GM18517 (cell line): ENCODE measurements around the gene CFAP45.
"Not testable (repeated sequence)": the region's sequence is repeated elsewhere in the genome, so short reads cannot be mapped to it uniquely, and the experiment has no call there.

Source experiments
- ATAC-seq: cut with Tn5 transposase; IDR thresholded peaks from one replicate; pipeline ENCODE4 v1.9.1; 2021; ENCODE audit warnings: mild to moderate bottlenecking, moderate library complexity; ENCODE audit not compliant: unreplicated experiment

CFAP45 gene

DNA sequence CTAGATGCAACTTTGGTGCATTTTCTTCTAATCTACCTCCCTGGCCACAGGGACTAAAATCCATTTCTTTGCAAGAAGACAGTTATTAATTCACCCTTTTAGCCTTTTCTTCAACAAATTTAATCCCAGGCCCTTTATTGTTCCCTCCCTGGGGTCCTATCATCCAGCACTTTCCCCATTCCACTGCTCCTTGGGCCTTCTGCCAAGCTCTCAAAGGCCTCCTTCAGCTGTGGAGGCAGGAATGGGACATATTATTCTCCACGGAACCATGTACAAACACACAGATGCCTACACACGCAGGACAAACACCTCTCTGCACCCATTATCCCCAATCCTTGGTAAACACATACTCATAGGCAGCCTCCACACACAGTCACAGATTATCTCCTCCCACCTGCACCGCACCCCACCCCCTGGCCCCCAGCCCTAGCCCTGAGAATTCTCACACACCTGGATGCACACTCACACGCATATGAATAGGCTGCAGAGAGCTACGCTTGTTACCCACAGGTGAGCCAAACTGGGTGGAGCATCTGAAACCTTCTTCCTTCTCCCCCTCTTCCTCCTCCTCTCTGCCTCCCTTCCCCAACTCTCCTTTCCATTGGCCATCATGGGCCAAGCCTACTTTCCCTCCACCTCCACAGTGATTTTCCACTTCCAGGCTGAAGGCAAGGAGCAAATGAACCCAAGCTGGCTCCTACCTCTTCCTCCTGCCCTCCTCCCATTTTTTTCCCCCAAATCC is 13.7 kb upstream of the CFAP45 start:
- ATAC-seq = no peak

DNA sequence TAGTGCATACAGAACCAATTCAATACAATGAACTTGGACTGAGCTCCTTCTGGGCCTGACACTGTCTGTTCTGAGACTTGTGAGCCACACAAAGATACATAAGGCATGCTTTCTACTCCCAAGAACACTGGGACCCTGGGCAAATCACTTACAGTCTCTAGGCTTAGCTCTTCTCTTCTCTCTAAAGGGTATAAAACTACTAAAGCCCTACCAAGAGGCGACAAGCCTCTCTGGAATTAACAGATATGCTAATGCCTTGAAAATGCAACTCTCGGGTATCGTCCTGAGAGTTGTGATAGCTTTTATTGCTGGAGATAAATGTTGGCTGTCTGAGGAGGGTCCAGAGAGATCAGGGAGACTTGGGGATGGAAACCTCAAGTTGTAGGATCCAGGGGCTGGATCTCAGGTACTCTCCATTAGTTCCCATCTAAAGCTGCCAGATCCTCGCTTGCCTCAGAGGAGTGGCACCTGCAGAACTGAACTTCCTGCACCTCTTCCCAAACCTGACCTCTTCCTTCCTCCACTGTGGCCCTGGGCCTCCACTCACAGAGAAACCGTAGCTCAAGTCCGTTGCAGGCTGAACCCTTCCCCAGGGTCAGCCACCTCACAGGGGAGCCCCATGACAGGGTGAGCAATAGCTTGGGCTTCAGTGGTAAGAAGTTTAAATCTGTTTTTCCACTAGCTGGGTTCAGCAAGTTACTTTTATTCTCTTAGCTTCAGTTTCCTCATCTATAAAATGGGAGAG is 11.5 kb upstream of the CFAP45 start:
- ATAC-seq = no peak

DNA sequence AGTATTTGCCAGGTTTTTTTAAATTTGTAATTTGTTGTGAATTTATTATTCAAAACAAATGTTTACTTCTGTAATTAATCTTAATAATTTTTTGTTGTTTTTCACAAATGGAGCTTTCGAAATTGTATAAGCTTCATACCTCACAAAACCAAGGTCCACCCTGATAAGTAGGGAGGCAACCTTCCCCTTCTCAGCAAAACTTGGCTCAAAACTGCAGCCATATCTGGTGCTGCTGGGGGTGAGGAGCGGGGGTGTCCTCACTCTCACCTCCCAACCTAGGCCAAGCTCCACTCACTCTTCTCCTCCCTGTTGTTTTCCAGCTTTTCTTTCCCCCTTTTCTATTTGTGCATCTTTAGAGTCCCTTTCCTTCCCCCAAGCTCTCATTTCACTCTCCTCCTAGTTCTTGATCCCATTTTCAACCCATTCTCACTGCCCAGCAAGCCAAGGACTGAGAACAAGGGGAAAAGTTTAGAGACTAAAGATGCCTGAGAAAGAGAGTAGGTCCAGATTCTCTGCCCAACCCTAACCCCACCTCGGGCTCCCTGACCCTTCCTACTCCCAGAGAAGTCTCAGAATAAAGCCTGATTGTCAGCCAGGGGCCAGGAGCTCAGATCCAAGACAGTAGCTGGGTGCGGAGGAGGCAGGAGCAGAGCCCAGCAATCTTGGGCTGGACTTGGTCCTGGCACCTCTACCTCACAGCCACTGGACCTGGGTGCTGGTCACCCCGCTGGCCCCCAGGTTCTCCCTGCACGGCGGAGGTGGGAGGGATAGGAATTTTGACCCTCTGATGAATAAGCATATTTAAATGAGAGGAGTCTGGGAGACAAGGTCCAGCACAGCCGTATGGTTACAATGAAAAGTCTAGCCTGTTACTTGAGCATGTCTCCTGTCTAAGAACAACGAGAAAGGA is 8.3 kb upstream of the CFAP45 start:
- no peak for ATAC-seq

DNA sequence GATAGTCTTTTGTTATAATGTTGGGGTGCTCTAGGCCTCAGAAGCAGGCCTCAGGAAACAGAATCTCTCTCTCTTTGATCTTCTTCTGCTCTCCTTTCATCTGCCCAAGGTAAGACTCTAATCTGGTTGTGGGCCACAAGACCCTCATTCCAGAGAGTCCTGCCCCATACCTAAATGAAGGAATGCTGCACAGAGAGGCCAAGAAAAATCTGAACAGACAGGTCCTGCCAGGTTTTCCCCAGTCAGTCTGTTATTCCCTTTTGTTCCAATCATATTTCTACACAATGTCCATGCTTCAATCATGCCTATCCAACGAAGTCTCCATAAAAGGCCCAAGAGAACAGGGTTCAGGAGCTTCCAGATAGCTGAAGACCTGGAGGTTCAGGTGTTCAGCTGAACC is 7.0 kb upstream of the CFAP45 start:
- no peak for ATAC-seq

DNA sequence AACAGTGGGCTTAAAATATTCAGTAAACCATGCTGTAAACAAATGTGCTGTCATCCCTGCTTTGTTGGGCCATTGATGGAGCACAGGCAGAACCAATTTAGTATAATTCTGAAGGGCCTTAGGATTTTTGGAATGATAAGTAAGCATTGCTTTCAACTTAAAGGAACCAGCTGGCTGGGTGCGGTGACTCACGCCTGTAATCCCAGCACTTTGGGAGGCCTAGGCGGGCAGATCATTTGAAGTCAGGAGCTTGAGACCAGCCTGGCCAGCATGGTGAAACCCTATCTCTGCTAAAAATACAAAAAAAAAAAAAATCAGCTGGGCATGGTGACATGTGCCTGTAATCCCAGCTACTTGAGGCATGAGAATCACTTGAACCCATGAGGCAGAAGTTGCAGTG is 4.1 kb upstream of the CFAP45 start:
- not testable (repeated sequence) for ATAC-seq

DNA sequence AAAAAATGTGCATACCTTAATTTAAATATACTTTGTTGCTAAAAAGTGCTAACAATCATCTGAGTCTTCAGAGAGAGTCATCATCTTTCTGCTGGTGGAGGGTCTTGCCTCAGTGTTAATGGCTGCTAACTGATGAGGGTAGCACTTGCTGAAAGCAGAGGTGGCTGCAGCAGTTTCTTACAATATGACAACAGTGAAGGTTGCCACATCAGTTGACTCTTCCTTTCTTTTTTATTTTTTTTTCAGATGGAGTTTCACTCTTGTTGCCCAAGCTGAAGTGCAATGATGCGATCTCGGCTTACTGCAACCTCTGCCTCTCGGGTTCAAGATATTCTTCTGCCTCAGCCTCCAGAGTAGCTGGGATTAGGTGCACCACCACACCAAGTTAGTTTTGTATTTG is 2.6 kb upstream of the CFAP45 start:
- ATAC-seq = no peak

DNA sequence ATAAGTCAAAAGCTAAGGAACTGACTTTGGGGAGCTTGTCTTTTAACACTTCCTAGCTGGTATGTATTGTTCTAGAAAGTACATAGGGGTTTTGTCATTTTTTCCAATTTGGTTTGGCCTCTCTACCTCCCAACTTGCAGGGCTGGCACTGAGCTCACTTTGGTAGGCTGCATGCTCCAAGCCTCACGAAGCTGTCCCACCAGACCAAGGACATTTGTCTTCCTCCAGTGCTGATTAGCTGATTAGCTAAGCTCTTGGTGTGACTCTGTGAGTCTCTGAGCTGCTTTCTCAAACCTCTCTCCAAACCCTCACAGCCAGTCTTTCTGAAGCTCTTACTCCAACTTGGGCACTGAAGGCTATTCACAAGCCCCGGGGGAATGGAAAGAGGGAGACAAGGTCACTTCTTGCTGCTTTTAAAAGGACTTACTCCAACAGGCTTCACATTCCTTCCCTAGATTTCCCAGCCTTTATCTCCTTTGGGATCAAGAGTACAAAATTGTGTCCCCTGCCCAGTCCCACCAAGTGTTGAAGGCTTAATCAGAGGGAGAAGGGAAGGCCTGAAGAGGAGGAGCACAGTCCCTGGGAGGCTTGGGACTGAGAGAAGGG is 893 bp upstream of the CFAP45 start:
- ATAC-seq = no peak

DNA sequence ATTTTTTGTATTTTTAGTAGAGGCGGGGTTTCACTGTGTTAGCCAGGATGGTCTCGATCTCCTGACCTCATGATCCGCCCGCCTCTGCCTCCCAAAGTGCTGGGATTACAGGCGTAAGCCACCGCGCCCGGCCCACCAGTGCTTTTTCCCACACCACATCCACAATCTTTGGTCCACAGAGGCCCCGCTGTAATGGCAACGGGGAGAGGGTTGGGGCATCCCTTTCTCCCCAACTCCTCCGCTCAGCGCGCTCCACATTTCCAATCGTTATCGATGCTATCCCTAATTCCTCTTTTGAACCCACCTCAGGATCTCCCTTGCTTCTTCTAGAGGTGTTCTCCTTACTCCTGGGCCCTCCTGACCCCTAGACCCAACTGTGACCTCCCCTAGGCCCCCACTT is 331 bp downstream of the CFAP45 start:
- not testable (repeated sequence) for ATAC-seq

DNA sequence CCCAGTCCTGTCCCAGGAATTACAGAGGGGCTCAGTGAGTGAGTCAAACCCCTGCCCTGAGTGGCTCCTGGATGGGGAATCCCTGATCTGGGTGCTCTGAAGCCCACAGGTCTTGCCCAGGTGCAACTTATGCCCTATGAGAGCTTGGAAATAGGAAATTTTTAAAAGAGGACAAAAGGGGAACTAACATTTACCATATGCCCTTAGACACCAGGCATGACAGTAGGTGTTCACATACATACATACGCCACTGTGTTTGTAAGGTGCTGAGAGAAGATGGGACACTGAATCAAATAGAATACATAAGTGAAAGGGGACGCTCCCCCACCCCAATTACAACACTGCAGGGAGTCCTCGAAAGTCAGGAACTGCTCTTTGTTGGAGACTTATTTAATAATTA is 1.4 kb downstream of the CFAP45 start:
- no peak for ATAC-seq

DNA sequence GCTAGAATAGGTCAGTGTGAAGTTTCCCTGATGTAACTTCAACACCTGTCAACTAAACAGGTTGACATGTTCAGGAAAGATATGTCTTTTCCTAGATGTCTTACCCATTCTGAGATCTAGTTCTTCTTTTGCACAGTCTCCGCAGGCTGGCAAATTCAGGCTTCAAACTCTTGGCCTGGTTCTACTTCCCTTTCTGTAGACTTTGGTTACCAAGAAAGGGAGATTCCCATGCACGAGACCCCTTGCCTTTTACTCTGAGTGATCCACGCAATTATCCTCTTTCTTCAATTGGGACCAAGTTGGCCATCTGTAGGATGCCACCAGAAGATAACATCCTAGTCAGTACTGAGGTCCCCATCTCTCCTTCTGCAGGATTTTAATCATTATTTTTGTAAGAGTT is 2.0 kb downstream of the CFAP45 start:
- no peak for ATAC-seq

DNA sequence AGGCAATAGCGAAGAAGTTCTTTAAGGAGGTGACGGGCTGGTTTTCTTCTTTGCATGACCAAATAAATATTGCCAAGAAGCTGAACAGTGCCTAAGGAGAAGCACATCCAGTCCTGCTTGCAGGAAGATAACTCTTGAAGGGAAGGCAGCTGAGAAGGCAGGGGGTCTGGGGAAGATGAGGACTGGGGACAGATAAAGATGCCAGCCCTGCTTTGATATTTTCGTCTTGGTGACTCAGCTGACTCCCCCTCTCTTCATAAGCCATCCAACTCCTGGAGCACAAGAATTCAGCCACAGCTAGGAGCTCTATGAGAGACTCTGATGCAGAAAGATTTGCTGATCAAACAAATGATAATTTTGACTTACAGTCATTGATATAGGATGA is 3.4 kb downstream of the CFAP45 start:
- no peak for ATAC-seq

DNA sequence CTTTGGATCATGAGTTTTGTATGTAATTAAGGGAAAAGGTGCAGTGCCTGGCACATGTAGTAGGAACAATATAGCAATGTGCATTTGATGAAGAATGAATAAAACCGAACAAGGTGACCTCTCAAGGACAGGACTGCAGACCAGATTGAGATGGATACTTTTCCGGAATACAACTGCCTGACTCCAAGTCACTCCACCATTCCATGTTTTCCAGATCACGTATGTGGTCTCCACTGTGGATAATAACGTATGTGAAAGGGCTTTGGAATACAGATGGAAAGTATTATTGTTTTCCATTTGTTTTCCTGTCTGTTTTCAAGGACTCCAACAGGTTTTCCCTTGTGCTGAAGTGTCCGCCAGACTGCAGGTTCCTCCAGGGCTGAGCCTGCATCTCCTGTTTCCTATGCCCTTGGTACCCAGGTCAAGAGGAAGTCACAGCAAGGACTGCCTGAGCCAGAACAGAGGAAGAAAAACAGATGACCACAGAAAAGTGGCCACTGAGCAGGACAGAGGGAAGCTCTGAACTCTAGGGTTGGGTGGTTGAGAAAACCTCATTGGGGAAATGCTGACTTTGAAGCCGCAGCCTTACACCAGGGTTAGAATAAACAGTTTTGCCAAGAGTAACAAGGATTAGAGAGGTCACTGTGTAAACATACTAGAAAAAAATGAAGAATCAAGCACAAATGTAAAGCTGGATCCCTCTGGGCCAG is 4.0 kb downstream of the CFAP45 start:
- ATAC-seq = no peak

DNA sequence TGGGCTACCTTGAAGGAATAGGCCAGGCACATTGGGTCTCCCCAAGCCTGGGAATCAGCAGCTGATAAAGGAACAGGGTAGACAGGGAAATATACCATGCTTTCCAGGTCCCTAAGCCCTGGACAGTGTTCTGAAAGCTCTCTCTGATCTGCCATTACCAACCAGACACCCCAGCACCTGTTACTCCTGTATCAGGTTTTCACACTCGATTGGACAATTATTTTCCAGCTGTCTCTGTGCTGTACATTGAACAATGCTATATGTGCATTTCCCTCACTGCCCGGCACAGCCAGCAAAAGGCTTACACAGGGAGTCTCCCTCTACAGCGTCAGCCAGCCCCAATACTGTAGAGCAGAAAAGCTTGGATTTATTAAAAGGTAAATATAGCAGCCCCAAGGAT is 4.7 kb downstream of the CFAP45 start:
- ATAC-seq = no peak

DNA sequence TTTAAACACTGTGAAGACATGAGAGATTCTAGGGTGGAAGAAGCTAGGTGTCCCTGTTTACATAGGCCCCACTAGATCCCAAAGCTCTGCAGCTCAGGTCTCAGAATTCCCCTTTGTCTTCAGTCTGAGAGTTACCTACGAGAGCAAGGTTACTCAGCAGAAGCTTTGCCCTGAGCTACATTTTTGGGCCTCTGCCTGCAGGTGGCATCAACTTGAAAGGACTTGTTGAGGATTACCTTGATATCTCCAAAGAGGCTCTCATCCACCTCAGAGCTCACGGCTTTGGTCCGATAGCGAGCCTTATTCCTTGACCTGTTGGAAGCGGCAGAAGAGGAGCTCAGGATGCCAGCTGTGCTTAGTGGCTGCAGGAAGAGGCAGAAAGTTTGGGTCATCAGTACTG is 7.0 kb downstream of the CFAP45 start:
- ATAC-seq = no peak

DNA sequence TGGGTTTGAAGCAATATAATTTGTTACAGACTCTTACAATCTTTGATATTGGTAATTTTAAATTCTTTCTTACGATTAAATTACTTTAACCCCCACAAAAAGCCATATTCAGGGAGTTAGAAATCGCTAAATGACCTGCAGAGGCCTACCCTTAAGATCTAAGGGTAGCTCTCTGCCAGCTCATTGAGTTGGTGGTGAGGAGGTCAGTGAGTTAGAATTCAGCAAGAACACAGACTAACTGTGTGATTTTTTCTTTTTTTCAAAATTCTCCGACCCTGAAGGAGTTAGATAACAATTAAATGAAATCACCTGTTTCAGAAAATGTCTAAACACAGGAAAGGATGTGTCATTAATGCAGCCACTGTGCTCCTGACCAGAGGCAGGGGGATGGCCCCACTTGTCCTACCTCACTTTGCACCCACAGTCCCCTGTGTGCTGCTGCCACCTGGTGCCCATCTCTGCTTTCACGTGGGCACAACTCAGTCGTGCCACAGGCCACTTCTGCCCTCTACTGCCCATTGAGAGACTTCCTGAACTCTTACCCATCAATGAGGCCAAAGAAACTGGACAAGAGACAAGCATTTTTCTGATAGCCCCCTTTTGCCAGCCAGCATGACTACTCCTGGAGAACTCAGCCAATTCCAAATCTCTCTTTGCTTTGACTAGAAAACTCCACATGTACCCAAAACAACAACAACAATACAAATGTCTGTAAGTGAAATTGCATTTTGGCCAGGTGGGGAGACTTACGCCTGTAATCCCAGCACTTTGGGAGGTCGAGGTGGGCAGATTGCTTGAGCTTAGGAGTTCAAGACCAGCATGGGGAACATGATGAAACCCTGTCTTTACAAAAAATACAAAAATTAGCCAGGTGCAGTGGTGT is 8.4 kb downstream of the CFAP45 start:
- peak; percentile 65 for ATAC-seq

DNA sequence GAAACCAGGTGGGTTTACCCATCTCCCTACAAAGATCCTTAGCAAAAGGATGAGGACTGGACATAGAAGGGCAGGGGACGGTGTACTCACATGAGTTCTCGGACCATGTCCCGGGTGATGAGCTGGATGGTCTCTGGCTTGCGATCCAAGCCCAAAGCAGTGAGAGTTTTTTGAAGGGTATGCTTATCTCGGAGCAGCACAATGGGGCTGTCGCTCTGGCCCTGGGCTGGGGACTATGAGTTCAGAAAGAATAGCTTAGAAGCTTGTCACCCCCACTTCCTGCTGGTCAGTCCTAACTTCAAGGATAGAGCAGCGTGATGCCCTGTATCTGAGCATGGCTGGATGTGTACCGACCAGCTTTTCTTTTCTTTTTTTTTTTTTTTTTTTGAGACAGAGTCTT is 9.6 kb downstream of the CFAP45 start:
- ATAC-seq = no peak

DNA sequence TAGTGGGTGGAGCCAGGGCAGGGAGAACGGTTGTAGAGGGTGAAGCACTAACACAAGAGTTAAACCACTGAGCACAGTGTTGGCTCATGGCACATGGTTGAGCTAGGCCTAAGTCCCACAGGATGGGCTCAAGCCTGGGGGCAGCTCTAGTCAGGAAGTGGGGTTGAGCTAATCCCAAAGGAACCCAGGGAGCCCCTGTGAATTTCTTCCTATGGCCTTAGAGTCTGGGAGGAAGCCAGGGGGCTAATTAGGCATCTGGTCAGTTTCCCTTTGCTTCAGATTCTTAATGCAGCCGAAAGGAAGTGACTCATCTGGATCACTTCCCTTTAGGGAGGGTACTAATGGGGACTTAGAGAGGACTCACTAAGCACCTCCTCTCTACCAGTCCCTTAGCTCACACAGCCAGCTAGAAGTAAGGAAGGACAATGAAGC is 10.1 kb downstream of the CFAP45 start:
- ATAC-seq = peak; percentile 91

DNA sequence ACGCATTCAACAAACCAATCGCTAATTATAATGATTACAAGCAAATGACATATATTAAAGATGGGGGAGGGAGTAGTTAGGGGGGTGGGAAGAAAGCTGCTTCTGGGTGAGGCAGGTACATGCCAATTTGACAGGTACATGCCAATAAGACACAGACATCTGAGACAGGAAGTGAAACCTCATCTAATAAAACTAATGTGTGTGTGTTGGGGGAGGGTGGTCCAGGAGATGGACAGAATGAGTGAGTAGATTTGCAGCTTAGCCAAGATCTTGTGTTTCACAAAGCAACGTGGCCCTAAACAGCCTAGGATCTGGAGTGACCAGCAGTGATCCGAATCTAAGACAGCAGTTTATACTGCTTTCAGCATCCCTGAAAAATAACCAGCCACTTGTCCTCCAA is 10.8 kb downstream of the CFAP45 start:
- ATAC-seq = no peak

DNA sequence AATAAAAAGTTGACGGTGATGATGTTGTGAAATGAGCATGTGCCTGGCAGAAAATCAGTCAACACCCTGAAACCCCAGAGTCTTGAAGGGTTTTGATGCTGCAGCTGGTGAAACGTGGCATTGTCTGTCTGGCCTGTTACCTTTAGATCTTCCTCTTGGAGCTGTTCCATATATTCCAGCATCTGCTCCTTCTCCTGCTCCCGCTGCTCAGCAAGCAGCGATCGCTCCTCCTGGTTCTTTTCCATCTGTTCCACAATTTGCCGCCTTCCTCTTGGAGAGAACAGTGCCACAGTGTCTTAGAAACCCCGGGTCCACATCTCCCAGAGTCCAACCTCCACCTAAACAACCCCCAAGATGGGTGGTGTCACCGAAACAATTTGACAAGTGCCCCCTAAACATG is 15.7 kb downstream of the CFAP45 start:
- ATAC-seq = no peak

DNA sequence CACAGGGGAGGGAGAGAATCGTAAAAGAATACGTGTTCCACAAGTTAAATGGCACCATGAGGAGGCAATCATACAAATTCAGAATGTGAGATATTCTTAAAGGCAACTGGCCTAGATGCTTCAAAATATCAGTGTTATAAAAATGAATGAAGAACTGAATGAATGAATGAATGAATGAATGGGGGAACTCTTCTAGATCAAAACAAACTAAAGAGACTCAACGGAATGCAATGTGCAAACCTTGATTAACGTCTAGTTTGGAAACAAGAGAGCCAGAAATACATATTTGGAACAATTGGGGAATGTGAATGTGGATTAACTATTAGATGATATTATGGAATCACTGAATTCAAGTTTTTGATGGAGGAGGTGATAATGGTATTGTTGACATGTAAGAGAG is 16.8 kb downstream of the CFAP45 start:
- ATAC-seq = no peak
